C4-2B (cell line): ENCODE measurements around the gene TRAPPC3.
A peak's percentile ranks its signal among the peaks of the same experiment; 100 is the strongest.

ENCODE experiments used
- H3K27ac ChIP-seq: fragments of 450-650 bp; 2 replicates; pipeline ENCODE4 v1.5.1; 2017
- ZFX ChIP-seq: fragments of 450-650 bp; IDR thresholded peaks from 2 replicates; pipeline ENCODE4 v1.6.1; 2017
- TF ChIP-seq, protein P1 (sequence below): fragments of 450-650 bp; conservative IDR thresholded peaks from 2 replicates; pipeline ENCODE4 v1.5.1; 2017; ENCODE audit warnings: mild to moderate bottlenecking

Gene TRAPPC3

GRCh38 chr1:36148821-36149236 is 457 bp downstream of the TRAPPC3 start:
- peak overlapping the region; percentile 87 for H3K27ac ChIP-seq
- TF ChIP-seq, protein P1, sequence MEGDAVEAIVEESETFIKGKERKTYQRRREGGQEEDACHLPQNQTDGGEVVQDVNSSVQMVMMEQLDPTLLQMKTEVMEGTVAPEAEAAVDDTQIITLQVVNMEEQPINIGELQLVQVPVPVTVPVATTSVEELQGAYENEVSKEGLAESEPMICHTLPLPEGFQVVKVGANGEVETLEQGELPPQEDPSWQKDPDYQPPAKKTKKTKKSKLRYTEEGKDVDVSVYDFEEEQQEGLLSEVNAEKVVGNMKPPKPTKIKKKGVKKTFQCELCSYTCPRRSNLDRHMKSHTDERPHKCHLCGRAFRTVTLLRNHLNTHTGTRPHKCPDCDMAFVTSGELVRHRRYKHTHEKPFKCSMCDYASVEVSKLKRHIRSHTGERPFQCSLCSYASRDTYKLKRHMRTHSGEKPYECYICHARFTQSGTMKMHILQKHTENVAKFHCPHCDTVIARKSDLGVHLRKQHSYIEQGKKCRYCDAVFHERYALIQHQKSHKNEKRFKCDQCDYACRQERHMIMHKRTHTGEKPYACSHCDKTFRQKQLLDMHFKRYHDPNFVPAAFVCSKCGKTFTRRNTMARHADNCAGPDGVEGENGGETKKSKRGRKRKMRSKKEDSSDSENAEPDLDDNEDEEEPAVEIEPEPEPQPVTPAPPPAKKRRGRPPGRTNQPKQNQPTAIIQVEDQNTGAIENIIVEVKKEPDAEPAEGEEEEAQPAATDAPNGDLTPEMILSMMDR = no peak
- TF ChIP-seq ZFX = no peak

- TF ChIP-seq, protein P1 = no peak
- no peak for TF ChIP-seq ZFX
- no peak overlapping the region for H3K27ac ChIP-seq
Measured at GRCh38 chr1:36144413-36144812, 4.9 kb downstream of the TRAPPC3 start.

DNA sequence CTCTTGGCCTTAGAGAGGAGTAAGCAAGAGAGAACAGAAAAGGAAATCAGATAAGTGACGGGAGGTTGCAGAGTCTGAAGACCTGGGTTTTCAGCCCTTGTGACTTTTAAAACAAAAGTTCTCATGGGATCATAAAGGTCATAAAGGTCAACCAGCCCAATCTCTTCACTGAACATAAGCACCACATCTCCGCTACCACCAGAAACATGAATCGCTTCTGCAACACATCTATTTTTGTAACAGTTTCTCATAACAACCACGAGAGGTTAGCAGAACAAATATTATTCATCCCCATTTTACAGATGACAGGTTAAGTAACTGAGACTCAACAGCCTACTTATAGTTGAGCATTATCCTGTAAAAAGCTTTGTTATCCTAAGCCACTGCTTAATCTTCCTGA is 5.9 kb downstream of the TRAPPC3 start:
- H3K27ac ChIP-seq = no peak overlapping the region
- TF ChIP-seq ZFX = no peak
- TF ChIP-seq, protein P1 = no peak

DNA sequence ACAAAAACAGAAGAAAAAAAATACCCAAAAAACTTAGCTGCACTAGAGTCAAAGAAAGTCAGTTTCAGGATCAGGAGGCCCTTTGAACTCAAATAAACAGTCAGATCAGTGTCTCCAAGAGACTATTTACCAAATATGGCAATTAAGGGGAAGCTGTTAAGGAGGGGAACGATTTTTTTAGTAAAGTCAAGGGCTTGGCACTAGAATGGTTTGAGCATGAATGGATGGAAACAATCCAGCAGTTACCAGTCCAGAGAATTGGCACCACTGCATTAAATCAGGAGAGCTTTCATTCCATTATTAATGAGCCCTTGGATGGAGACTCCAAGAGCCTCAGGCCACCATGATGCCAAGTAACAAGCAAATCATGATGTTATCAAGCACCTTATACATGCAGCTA is 7.2 kb downstream of the TRAPPC3 start:
- H3K27ac ChIP-seq = no peak overlapping the region
- TF ChIP-seq, protein P1 = no peak
- no peak for TF ChIP-seq ZFX

GRCh38 chr1:36139521-36139920 is 9.8 kb downstream of the TRAPPC3 start:
- TF ChIP-seq, protein P1 = no peak
- no peak for TF ChIP-seq ZFX
- no peak overlapping the region for H3K27ac ChIP-seq

- TF ChIP-seq, protein P1 = no peak
- no peak for TF ChIP-seq ZFX
- no peak overlapping the region for H3K27ac ChIP-seq
Measured at GRCh38 chr1:36137776-36138175, 11.5 kb downstream of the TRAPPC3 start.

- TF ChIP-seq ZFX = no peak
- TF ChIP-seq, protein P1 = no peak
- H3K27ac ChIP-seq = no peak overlapping the region
Measured at GRCh38 chr1:36137226-36137625, 12.1 kb downstream of the TRAPPC3 start.
